MCF 10A (cell line): Measurements from ENCODE around the gene KIR2DL1. TPM values are rescaled to one million over a fixed set of nuclear protein-coding genes. Genes with fewer than 3 reads are reported as not detected.

Experiments
- BruUV-seq: library from RNA; stranded (reverse); fragments of 400-500 nt; replicated peaks from 2 replicates; lab custom pipeline; 2021; lab: Mats Ljungman, UMichigan
- CTCF ChIA-PET: fragments of 300-600 bp; sonication (Branson Sonifier 250); formaldehyde crosslinking; extraction: SDS; loops from one replicate; lab custom pipeline; 2021; ENCODE audit warnings: antibody characterized with exemption, inconsistent platforms; lab: Yijun Ruan, JAX
- POLR2A ChIA-PET: fragments of 300-600, 350-650 bp; sonication (Branson Sonifier 250); formaldehyde crosslinking; extraction: SDS; loops from one replicate; lab custom pipeline; 2020; ENCODE audit warnings: antibody characterized with exemption, inconsistent platforms; lab: Yijun Ruan, JAX
- DNase-seq: peaks from one replicate; pipeline ENCODE4 v3.0.0-alpha.2; 2018; ENCODE audit not compliant: unreplicated experiment
- H3K27ac Mint-ChIP-seq: one replicate; pipeline ENCODE4 v1.8.0; 2022; ENCODE audit warnings: mild to moderate bottlenecking, low read depth, mixed read lengths; ENCODE audit not compliant: unreplicated experiment
- H3K27me3 Mint-ChIP-seq: one replicate; pipeline ENCODE4 v1.8.0; 2022; ENCODE audit warnings: mixed read lengths; ENCODE audit not compliant: insufficient read depth, unreplicated experiment
- H3K36me3 Mint-ChIP-seq: one replicate; pipeline ENCODE4 v1.8.0; 2022; ENCODE audit warnings: mild to moderate bottlenecking, moderate library complexity, mixed read lengths; ENCODE audit not compliant: insufficient read depth, unreplicated experiment
- H3K4me1 Mint-ChIP-seq: one replicate; pipeline ENCODE4 v1.8.0; 2022; ENCODE audit warnings: mixed read lengths; ENCODE audit not compliant: insufficient read depth, unreplicated experiment
- H3K4me3 Mint-ChIP-seq: one replicate; pipeline ENCODE4 v1.8.0; 2022; ENCODE audit warnings: mild to moderate bottlenecking, moderate library complexity, mixed read lengths; ENCODE audit not compliant: unreplicated experiment
- H3K9me3 Mint-ChIP-seq: one replicate; pipeline ENCODE4 v1.8.0; 2022; ENCODE audit warnings: mixed read lengths; ENCODE audit not compliant: unreplicated experiment
- CTCF ChIP-seq: fragments of 200-600 bp; IDR thresholded peaks from one replicate; pipeline ENCODE4 v1.8.0; 2022; ENCODE audit warnings: antibody characterized with exemption, mild to moderate bottlenecking; ENCODE audit not compliant: unreplicated experiment
- intact Hi-C: fragments of 100-400 bp; cut with micrococcal nuclease; formaldehyde crosslinking; loops from 2 replicates; pipeline ENCODE4 v1.14.1; 2022
- total RNA-seq: library from RNA; stranded (reverse); gene quantifications from 2 replicates; pipeline ENCODE4 v1.2.3, GENCODE V29; 2022

The KIR2DL1 gene
- total RNA-seq, 1 experiment from 2014 or later = not detected

GRCh38 chr19:54790711-54791110 is 21.1 kb downstream of the KIR2DL1 start:
- Mint-ChIP-seq H3K27ac (no peak overlapping the region), H3K36me3 (no peaks in the 10 kb centered on the region), H3K27me3 (no peaks in the 10 kb centered on the region), H3K4me1 (no peaks in the 10 kb centered on the region), H3K9me3 (peaks cover 51% of the 10 kb centered on the region), H3K4me3 (no peak overlapping the region)
- CTCF ChIA-PET = no interaction called here
- BruUV-seq = no TSS peak
- no peak for TF ChIP-seq CTCF
- intact Hi-C loops = no loop called here
- DNase-seq = no peak
- POLR2A ChIA-PET = no interaction called here

- TF ChIP-seq CTCF = no peak
- H3K4me1 Mint-ChIP-seq = no peaks in the 10 kb centered on the region
- peaks cover 49% of the 10 kb centered on the region for H3K9me3 Mint-ChIP-seq
- intact Hi-C loops = no loop called here
- BruUV-seq = no TSS peak
- H3K27me3 Mint-ChIP-seq = no peaks in the 10 kb centered on the region
- ChIA-PET CTCF (no interaction called here), POLR2A (no interaction called here)
- no peak overlapping the region for H3K27ac Mint-ChIP-seq
- no peak overlapping the region for H3K4me3 Mint-ChIP-seq
- DNase-seq = no peak
- H3K36me3 Mint-ChIP-seq = no peaks in the 10 kb centered on the region
Observed at GRCh38 chr19:54791476-54791875, 21.9 kb downstream of the KIR2DL1 start.

DNA sequence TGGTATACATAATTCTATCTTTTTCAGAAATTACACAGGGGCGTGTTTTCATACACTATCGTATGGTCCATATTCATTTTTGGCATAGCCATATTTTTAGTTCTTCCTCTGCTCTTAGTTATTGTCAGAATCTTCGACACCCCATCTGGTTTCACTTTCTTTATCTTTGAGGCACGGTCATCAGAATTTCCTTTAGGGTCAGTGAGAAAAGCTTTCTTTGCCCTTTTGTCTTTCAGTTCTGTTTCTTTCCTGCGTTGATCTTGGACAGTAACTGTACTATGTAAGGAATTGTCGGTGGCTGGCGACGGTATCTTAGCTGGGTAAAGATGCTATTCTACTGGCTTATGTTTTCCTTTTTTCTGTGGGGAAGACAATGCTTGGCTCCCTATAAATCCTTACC is 23.2 kb downstream of the KIR2DL1 start:
- no peak for TF ChIP-seq CTCF
- H3K27ac Mint-ChIP-seq = no peak overlapping the region
- intact Hi-C loops = no loop called here
- peak; percentile 2 for DNase-seq
- H3K9me3 Mint-ChIP-seq = peaks cover 46% of the 10 kb centered on the region
- ChIA-PET POLR2A (interaction anchor here (0.8 to 1.0 kb wide), 2 partner anchors 22 to 32 kb away, joined by 3 read pairs; no protein-coding TSS in a partner anchor), CTCF (interaction anchor here (0.5 to 0.6 kb wide), 2 partner anchors 42 to 187 kb away, joined by 3 to 4 read pairs; no protein-coding TSS in a partner anchor)
- peak overlapping the region; percentile 60 for H3K4me3 Mint-ChIP-seq
- H3K36me3 Mint-ChIP-seq = no peaks in the 10 kb centered on the region
- BruUV-seq = no TSS peak
- H3K4me1 Mint-ChIP-seq = no peaks in the 10 kb centered on the region
- no peaks in the 10 kb centered on the region for H3K27me3 Mint-ChIP-seq

- CTCF ChIA-PET = no interaction called here
- no peaks in the 10 kb centered on the region for H3K4me1 Mint-ChIP-seq
- H3K27ac Mint-ChIP-seq = no peak overlapping the region
- H3K36me3 Mint-ChIP-seq = no peaks in the 10 kb centered on the region
- peaks cover 26% of the 10 kb centered on the region for H3K9me3 Mint-ChIP-seq
- no peak for TF ChIP-seq CTCF
- intact Hi-C loops = no loop called here
- BruUV-seq = no TSS peak
- no peak for DNase-seq
- H3K4me3 Mint-ChIP-seq = no peak overlapping the region
- no peaks in the 10 kb centered on the region for H3K27me3 Mint-ChIP-seq
- POLR2A ChIA-PET = interaction anchor here (0.7 kb wide), 1 partner anchor 126 kb away, joined by 3 read pairs; no protein-coding TSS in a partner anchor
Observed at GRCh38 chr19:54795758-54796157, 26.2 kb downstream of the KIR2DL1 start.
